ENCODE measurements around the gene TMEM9.

The TMEM9 gene

GRCh38 chr1:201139306-201139705, 15.0 kb downstream of the TMEM9 start:
- TF ChIP-seq USF1 (IDR thresholded peaks at IDR 0.05): no peak
- no peak for TF ChIP-seq MAX (IDR thresholded peaks at IDR 0.05)
- no peak for TF ChIP-seq NFIC (IDR thresholded peaks at IDR 0.05)
- no peak for TF ChIP-seq CEBPB (IDR thresholded peaks at IDR 0.05)
- TF ChIP-seq REST (IDR thresholded peaks at IDR 0.05; ENCODE audit: low read depth): no peak
- TF ChIP-seq FOXM1 (IDR thresholded peaks at IDR 0.05; ENCODE audit: borderline replicate concordance, low read depth): no peak

- TF ChIP-seq CREB1 (IDR thresholded peaks at IDR 0.05; ENCODE audit: low read depth): no peak
- TF ChIP-seq MAX (IDR thresholded peaks at IDR 0.05): no peak
- TF ChIP-seq EGR1 (IDR thresholded peaks at IDR 0.05): no peak
- no peak for TF ChIP-seq YY1 (IDR thresholded peaks at IDR 0.05; ENCODE audit: low read depth)
- no peak for TF ChIP-seq RAD21 (IDR thresholded peaks at IDR 0.05; ENCODE audit: low read depth)
- TF ChIP-seq EP300 (IDR thresholded peaks at IDR 0.05; ENCODE audit: borderline replicate concordance): no peak
- TF ChIP-seq USF1 (IDR thresholded peaks at IDR 0.05): no peak
- no peak for TF ChIP-seq ZBTB7A (IDR thresholded peaks at IDR 0.05; ENCODE audit: low read depth)
- TF ChIP-seq TEAD4 (IDR thresholded peaks at IDR 0.05): no peak
- no peak for TF ChIP-seq CEBPB (IDR thresholded peaks at IDR 0.05)
- TF ChIP-seq TCF12 (IDR thresholded peaks at IDR 0.05; ENCODE audit: low read depth): no peak
- no peak for TF ChIP-seq TAF1 (IDR thresholded peaks at IDR 0.05; ENCODE audit: low read depth)
- no peak for TF ChIP-seq FOXM1 (IDR thresholded peaks at IDR 0.05; ENCODE audit: borderline replicate concordance, low read depth)
- TF ChIP-seq NFIC (IDR thresholded peaks at IDR 0.05): no peak
- TF ChIP-seq REST (IDR thresholded peaks at IDR 0.05; ENCODE audit: low read depth): no peak
Measured at GRCh38 chr1:201138311-201138840, 15.9 kb downstream of the TMEM9 start.

GRCh38 chr1:201137579-201138310, 16.5 kb downstream of the TMEM9 start:
- TF ChIP-seq TAF1 (IDR thresholded peaks at IDR 0.05; ENCODE audit: low read depth) (no peak), EGR1 (IDR thresholded peaks at IDR 0.05) (no peak), FOXM1 (IDR thresholded peaks at IDR 0.05; ENCODE audit: borderline replicate concordance, low read depth) (no peak), USF1 (IDR thresholded peaks at IDR 0.05) (no peak), TCF12 (IDR thresholded peaks at IDR 0.05; ENCODE audit: low read depth) (no peak), CREB1 (IDR thresholded peaks at IDR 0.05; ENCODE audit: low read depth) (no peak), RAD21 (IDR thresholded peaks at IDR 0.05; ENCODE audit: low read depth) (no peak), EP300 (IDR thresholded peaks at IDR 0.05; ENCODE audit: borderline replicate concordance) (no peak), NFIC (IDR thresholded peaks at IDR 0.05) (no peak), YY1 (IDR thresholded peaks at IDR 0.05; ENCODE audit: low read depth) (no peak), TEAD4 (IDR thresholded peaks at IDR 0.05) (no peak), REST (IDR thresholded peaks at IDR 0.05; ENCODE audit: low read depth) (no peak), ZBTB7A (IDR thresholded peaks at IDR 0.05; ENCODE audit: low read depth) (no peak), MAX (IDR thresholded peaks at IDR 0.05) (no peak)

Measured in Ishikawa (cell line).